ENCODE data around the gene AXDND1.

AXDND1 gene

DNA sequence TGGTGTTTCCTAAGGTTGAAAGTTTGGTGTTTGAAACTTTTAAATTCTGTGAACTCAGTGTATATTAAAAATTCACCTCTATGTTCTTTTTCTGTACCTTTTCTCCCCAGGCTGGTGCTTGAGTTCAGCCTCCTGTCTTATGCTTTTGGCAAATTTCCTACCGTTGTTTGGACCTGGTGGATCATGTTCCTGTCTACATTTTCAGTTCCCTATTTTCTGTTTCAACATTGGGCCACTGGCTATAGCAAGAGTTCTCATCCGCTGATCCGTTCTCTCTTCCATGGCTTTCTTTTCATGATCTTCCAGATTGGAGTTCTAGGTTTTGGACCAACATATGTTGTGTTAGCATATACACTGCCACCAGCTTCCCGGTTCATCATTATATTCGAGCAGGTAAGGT lies 24.9 kb upstream of the AXDND1 start:
- Histone ChIP-seq H3K27me3 (replicated peaks; ENCODE audit: insufficient read depth, low read length) (no peaks in the 10 kb centered on the region), H3K4me3 (ENCODE audit: low read length) (no peak overlapping the region)
- DNase-seq = no peak

DNA sequence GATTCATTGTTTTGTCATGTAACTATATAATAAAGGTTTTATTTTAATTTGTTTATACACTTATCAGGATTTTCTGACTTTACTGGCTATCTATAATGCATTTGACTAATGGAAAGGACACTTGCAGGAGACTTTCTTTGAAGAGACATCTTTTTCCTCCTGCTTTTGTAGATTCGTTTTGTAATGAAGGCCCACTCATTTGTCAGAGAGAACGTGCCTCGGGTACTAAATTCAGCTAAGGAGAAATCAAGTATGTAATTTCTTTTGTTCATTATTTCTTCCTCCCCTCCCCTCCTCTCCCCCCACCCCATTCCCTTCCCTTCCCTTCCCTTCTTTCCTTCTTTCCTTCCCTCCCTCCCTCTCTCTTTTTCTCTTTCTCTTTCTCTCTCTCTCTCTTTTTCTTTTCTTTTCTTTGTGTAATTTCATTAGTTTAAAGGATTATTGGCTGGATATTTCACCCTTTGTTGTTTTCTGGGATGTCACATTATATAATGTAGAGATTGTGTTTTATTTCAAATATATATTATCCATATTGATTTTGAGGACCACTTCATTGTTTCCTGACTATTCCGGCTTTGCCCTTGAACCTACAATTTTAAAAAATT lies 23.7 kb upstream of the AXDND1 start:
- peaks cover 6% of the 10 kb centered on the region; the same call in 1 of the 2 replicates for H3K36me3 ChIP-seq (replicated peaks; ENCODE audit: insufficient read depth, low read length)
- H3K79me2 ChIP-seq (ENCODE audit: low read length) = no peaks in the 10 kb centered on the region
- DNase-seq = no peak

More for the DNA sequence above, 24.9 kb upstream of the AXDND1 start:
- TF ChIP-seq EZH2 (optimal IDR thresholded peaks at IDR 0.05; ENCODE audit: low read depth, low read length) (no peak), EZH2phosphoT487 (IDR thresholded peaks at IDR 0.05; ENCODE audit: low read length) (no peak)
- TF ChIP-seq, protein P1, sequence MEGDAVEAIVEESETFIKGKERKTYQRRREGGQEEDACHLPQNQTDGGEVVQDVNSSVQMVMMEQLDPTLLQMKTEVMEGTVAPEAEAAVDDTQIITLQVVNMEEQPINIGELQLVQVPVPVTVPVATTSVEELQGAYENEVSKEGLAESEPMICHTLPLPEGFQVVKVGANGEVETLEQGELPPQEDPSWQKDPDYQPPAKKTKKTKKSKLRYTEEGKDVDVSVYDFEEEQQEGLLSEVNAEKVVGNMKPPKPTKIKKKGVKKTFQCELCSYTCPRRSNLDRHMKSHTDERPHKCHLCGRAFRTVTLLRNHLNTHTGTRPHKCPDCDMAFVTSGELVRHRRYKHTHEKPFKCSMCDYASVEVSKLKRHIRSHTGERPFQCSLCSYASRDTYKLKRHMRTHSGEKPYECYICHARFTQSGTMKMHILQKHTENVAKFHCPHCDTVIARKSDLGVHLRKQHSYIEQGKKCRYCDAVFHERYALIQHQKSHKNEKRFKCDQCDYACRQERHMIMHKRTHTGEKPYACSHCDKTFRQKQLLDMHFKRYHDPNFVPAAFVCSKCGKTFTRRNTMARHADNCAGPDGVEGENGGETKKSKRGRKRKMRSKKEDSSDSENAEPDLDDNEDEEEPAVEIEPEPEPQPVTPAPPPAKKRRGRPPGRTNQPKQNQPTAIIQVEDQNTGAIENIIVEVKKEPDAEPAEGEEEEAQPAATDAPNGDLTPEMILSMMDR (IDR thresholded peaks at IDR 0.05; ENCODE audit: low read length) = no peak
- Histone ChIP-seq H3K27ac (ENCODE audit: low read length) (no peak overlapping the region), H3F3A (ENCODE audit: insufficient read depth, low read length) (no peaks in the 10 kb centered on the region), H4K20me1 (ENCODE audit: insufficient read depth, low read length) (no peaks in the 10 kb centered on the region), H3K9me3 (replicated peaks; ENCODE audit: insufficient read depth, low read length) (no peaks in the 10 kb centered on the region), H3K36me3 (replicated peaks; ENCODE audit: insufficient read depth, low read length) (peaks cover 6% of the 10 kb centered on the region; the same call in 1 of the 2 replicates), H3K4me1 (ENCODE audit: low read length) (no peaks in the 10 kb centered on the region), H3K9me2 (replicated peaks; ENCODE audit: insufficient read depth, low read length) (no peaks in the 10 kb centered on the region), H3K79me2 (ENCODE audit: low read length) (no peaks in the 10 kb centered on the region), H3K4me2 (ENCODE audit: low read depth, low read length) (no peak overlapping the region), H2AFZ (ENCODE audit: low read length) (no peak overlapping the region), H3K9ac (ENCODE audit: low read length) (no peak overlapping the region)

DNA sequence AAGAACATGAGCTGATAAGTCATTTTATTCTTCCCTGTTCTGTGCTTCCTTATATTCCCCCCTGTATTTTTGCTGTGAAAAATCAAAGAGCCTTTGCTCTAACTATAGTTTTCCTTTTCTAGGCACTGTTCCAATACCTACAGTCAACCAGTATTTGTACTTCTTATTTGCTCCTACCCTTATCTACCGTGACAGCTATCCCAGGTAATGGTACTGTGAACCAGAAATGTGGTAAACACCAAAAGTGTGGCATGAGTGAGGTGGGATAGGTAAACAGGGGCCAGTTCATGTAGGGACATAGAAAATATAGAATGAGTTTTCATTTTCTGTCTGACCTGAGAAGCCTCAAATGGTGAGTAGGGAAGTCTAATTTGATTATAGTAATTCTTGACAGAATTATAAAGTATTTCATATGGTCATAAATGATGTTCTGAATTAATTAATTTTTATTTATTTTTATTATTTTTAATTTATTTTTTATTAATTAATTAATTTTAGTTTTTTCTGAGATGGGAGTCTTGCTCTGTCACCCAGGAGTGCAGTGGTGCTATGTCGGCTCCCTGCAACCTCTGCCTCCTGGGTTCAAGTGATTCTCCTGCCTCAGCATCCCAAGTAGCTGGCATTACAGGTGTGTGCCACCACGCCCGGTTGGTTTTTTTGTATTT lies 22.9 kb upstream of the AXDND1 start:
- no peak for DNase-seq
- Histone ChIP-seq H4K20me1 (ENCODE audit: insufficient read depth, low read length) (no peaks in the 10 kb centered on the region), H3K27me3 (replicated peaks; ENCODE audit: insufficient read depth, low read length) (no peaks in the 10 kb centered on the region), H3K9ac (ENCODE audit: low read length) (no peak overlapping the region), H3K4me1 (ENCODE audit: low read length) (no peaks in the 10 kb centered on the region), H3K79me2 (ENCODE audit: low read length) (no peaks in the 10 kb centered on the region), H3K27ac (ENCODE audit: low read length) (no peak overlapping the region), H3K9me3 (replicated peaks; ENCODE audit: insufficient read depth, low read length) (no peaks in the 10 kb centered on the region), H3K36me3 (replicated peaks; ENCODE audit: insufficient read depth, low read length) (peaks cover 6% of the 10 kb centered on the region; the same call in 1 of the 2 replicates), H3K4me2 (ENCODE audit: low read depth, low read length) (no peak overlapping the region), H3F3A (ENCODE audit: insufficient read depth, low read length) (no peaks in the 10 kb centered on the region), H3K9me2 (replicated peaks; ENCODE audit: insufficient read depth, low read length) (no peaks in the 10 kb centered on the region), H3K4me3 (ENCODE audit: low read length) (no peak overlapping the region), H2AFZ (ENCODE audit: low read length) (no peak overlapping the region)
- TF ChIP-seq EZH2phosphoT487 (IDR thresholded peaks at IDR 0.05; ENCODE audit: low read length) (no peak), EZH2 (optimal IDR thresholded peaks at IDR 0.05; ENCODE audit: low read depth, low read length) (no peak)
- TF ChIP-seq, protein P1 (IDR thresholded peaks at IDR 0.05; ENCODE audit: low read length) = no peak

More for the DNA sequence above, 23.7 kb upstream of the AXDND1 start:
- H3K27me3 ChIP-seq (replicated peaks; ENCODE audit: insufficient read depth, low read length) = no peaks in the 10 kb centered on the region
- no peaks in the 10 kb centered on the region for H3F3A ChIP-seq (ENCODE audit: insufficient read depth, low read length)
- H3K4me1 ChIP-seq (ENCODE audit: low read length) = no peaks in the 10 kb centered on the region
- no peaks in the 10 kb centered on the region for H3K9me3 ChIP-seq (replicated peaks; ENCODE audit: insufficient read depth, low read length)
- H4K20me1 ChIP-seq (ENCODE audit: insufficient read depth, low read length) = no peaks in the 10 kb centered on the region
- H3K9ac ChIP-seq (ENCODE audit: low read length) = no peak overlapping the region
- H3K4me3 ChIP-seq (ENCODE audit: low read length) = no peak overlapping the region
- H3K27ac ChIP-seq (ENCODE audit: low read length) = no peak overlapping the region
- no peak overlapping the region for H2AFZ ChIP-seq (ENCODE audit: low read length)
- TF ChIP-seq EZH2phosphoT487 (IDR thresholded peaks at IDR 0.05; ENCODE audit: low read length) = no peak
- TF ChIP-seq, protein P1 (IDR thresholded peaks at IDR 0.05; ENCODE audit: low read length) = no peak
- TF ChIP-seq EZH2 (optimal IDR thresholded peaks at IDR 0.05; ENCODE audit: low read depth, low read length) = no peak
- H3K4me2 ChIP-seq (ENCODE audit: low read depth, low read length) = no peak overlapping the region
- no peaks in the 10 kb centered on the region for H3K9me2 ChIP-seq (replicated peaks; ENCODE audit: insufficient read depth, low read length)

All from MM.1S (cell line).